Measurements from ENCODE around the gene IPO4. TPM values are rescaled to one million over a fixed set of nuclear protein-coding genes. Genes with fewer than 3 reads are reported as not detected.
"Not testable (repeated sequence)": the region's sequence is repeated elsewhere in the genome, so short reads cannot be mapped to it uniquely, and the experiment has no call there.

The IPO4 gene
- total RNA-seq, 3 donors from 2014 or later: 265 to 293 (median 265) TPM

GRCh38 chr14:24226473-24226872, 37.9 kb upstream of the IPO4 start:
- Mint-ChIP-seq H3K4me1 (ENCODE audit: low read depth) (peaks cover 29% of the 10 kb centered on the region), H3K4me3 (no peak overlapping the region), H3K9me3 (no peaks in the 10 kb centered on the region), H3K36me3 (ENCODE audit: insufficient read depth) (peaks cover 11% of the 10 kb centered on the region), H3K27me3 (ENCODE audit: low read depth) (no peaks in the 10 kb centered on the region)
- DNase-seq: no peak
- no peak for ATAC-seq

GRCh38 chr14:24224618-24225071, 36.0 kb upstream of the IPO4 start:
- Mint-ChIP-seq H3K27me3 (ENCODE audit: low read depth) (no peaks in the 10 kb centered on the region), H3K36me3 (ENCODE audit: insufficient read depth) (peaks cover 12% of the 10 kb centered on the region), H3K9me3 (no peaks in the 10 kb centered on the region), H3K4me3 (no peak overlapping the region), H3K4me1 (ENCODE audit: low read depth) (peaks cover 22% of the 10 kb centered on the region)
- ATAC-seq (no peak), DNase-seq (no peak)

GRCh38 chr14:24222987-24223386, 34.4 kb upstream of the IPO4 start:
- peaks cover 22% of the 10 kb centered on the region for H3K4me1 Mint-ChIP-seq (ENCODE audit: low read depth)
- H3K27me3 Mint-ChIP-seq (ENCODE audit: low read depth); H3K4me3 Mint-ChIP-seq; DNase-seq; H3K9me3 Mint-ChIP-seq; ATAC-seq: not testable (repeated sequence)
- H3K36me3 Mint-ChIP-seq (ENCODE audit: insufficient read depth): peaks cover 14% of the 10 kb centered on the region

- H3K9me3 Mint-ChIP-seq: no peaks in the 10 kb centered on the region
- no peaks in the 10 kb centered on the region for H3K27me3 Mint-ChIP-seq (ENCODE audit: low read depth)
- peaks cover 12% of the 10 kb centered on the region for H3K36me3 Mint-ChIP-seq (ENCODE audit: insufficient read depth)
- no peak for ATAC-seq
- peaks cover 21% of the 10 kb centered on the region for H3K4me1 Mint-ChIP-seq (ENCODE audit: low read depth)
- no peak for DNase-seq
- no peak overlapping the region for H3K4me3 Mint-ChIP-seq
Measured at GRCh38 chr14:24219521-24219920, 30.9 kb upstream of the IPO4 start.

- H3K36me3 Mint-ChIP-seq (ENCODE audit: insufficient read depth): peaks cover 10% of the 10 kb centered on the region
- no peak for ATAC-seq
- H3K4me1 Mint-ChIP-seq (ENCODE audit: low read depth): peaks cover 23% of the 10 kb centered on the region
- no peak overlapping the region for H3K4me3 Mint-ChIP-seq
- no peaks in the 10 kb centered on the region for H3K9me3 Mint-ChIP-seq
- no peak for DNase-seq
- H3K27me3 Mint-ChIP-seq (ENCODE audit: low read depth): no peaks in the 10 kb centered on the region
Measured at GRCh38 chr14:24219080-24219479, 30.5 kb upstream of the IPO4 start.

- DNase-seq; H3K9me3 Mint-ChIP-seq; H3K27me3 Mint-ChIP-seq (ENCODE audit: low read depth); H3K4me3 Mint-ChIP-seq; ATAC-seq: not testable (repeated sequence)
- peaks cover 10% of the 10 kb centered on the region for H3K36me3 Mint-ChIP-seq (ENCODE audit: insufficient read depth)
- peaks cover 40% of the 10 kb centered on the region for H3K4me1 Mint-ChIP-seq (ENCODE audit: low read depth)
Measured at GRCh38 chr14:24216876-24217275, 28.3 kb upstream of the IPO4 start.

- Mint-ChIP-seq H3K9me3 (no peaks in the 10 kb centered on the region), H3K4me1 (ENCODE audit: low read depth) (peaks cover 46% of the 10 kb centered on the region), H3K36me3 (ENCODE audit: insufficient read depth) (peaks cover 14% of the 10 kb centered on the region), H3K27me3 (ENCODE audit: low read depth) (no peaks in the 10 kb centered on the region), H3K4me3 (peak overlapping the region; percentile 90)
- DNase-seq (no peak), ATAC-seq (no peak)
Measured at GRCh38 chr14:24216345-24216699, 27.7 kb upstream of the IPO4 start.

- ATAC-seq (peak; percentile 73 to 76), DNase-seq (peak; percentile 79)
- Mint-ChIP-seq H3K36me3 (ENCODE audit: insufficient read depth) (peaks cover 15% of the 10 kb centered on the region), H3K27me3 (ENCODE audit: low read depth) (no peaks in the 10 kb centered on the region), H3K4me3 (peak within 1 kb of the TSS; percentile 90), H3K9me3 (no peaks in the 10 kb centered on the region), H3K4me1 (ENCODE audit: low read depth) (peaks cover 47% of the 10 kb centered on the region)
Measured at GRCh38 chr14:24215495-24216344, 27.1 kb upstream of the IPO4 start, which contains the start of gene MDP1. MDP1 (minus strand) TSS chr14:24216066; CDS start chr14:24215955, 111 bp downstream.

GRCh38 chr14:24213866-24214662, 25.4 kb upstream of the IPO4 start:
- no peak for DNase-seq
- H3K4me3 Mint-ChIP-seq: peak overlapping the region; percentile 90
- H3K4me1 Mint-ChIP-seq (ENCODE audit: low read depth): peaks cover 52% of the 10 kb centered on the region
- H3K27me3 Mint-ChIP-seq (ENCODE audit: low read depth): no peaks in the 10 kb centered on the region
- peaks cover 27% of the 10 kb centered on the region for H3K36me3 Mint-ChIP-seq (ENCODE audit: insufficient read depth)
- no peak for ATAC-seq
- no peaks in the 10 kb centered on the region for H3K9me3 Mint-ChIP-seq

- ATAC-seq: peak; percentile 84 to 86
- peaks cover 55% of the 10 kb centered on the region for H3K4me1 Mint-ChIP-seq (ENCODE audit: low read depth)
Measured at GRCh38 chr14:24212924-24213865, 24.6 kb upstream of the IPO4 start, which contains the start of gene CHMP4A. CHMP4A (minus strand) TSS chr14:24213488; CDS start chr14:24213439, 49 bp downstream.

GRCh38 chr14:24211311-24211710, 22.7 kb upstream of the IPO4 start:
- no peaks in the 10 kb centered on the region for H3K9me3 Mint-ChIP-seq
- H3K36me3 Mint-ChIP-seq (ENCODE audit: insufficient read depth): peaks cover 39% of the 10 kb centered on the region
- ATAC-seq (no peak), DNase-seq (no peak)
- H3K4me1 Mint-ChIP-seq (ENCODE audit: low read depth): peaks cover 63% of the 10 kb centered on the region
- H3K27me3 Mint-ChIP-seq (ENCODE audit: low read depth): no peaks in the 10 kb centered on the region
- H3K4me3 Mint-ChIP-seq: peak overlapping the region; percentile 90

More at GRCh38 chr14:24212924-24213865, 24.6 kb upstream of the IPO4 start, which contains the start of gene CHMP4A:
- Mint-ChIP-seq H3K9me3 (no peaks in the 10 kb centered on the region), H3K27me3 (ENCODE audit: low read depth) (no peaks in the 10 kb centered on the region), H3K4me3 (peak within 1 kb of the TSS; percentile 90), H3K36me3 (ENCODE audit: insufficient read depth) (peaks cover 27% of the 10 kb centered on the region)
- DNase-seq: peak; percentile 92

- Mint-ChIP-seq H3K4me3 (no peak overlapping the region), H3K4me1 (ENCODE audit: low read depth) (peaks cover 42% of the 10 kb centered on the region), H3K36me3 (ENCODE audit: insufficient read depth) (peaks cover 53% of the 10 kb centered on the region), H3K9me3 (no peaks in the 10 kb centered on the region), H3K27me3 (ENCODE audit: low read depth) (no peaks in the 10 kb centered on the region)
- DNase-seq: no peak
- no peak for ATAC-seq
Measured at GRCh38 chr14:24207625-24208024, 19.0 kb upstream of the IPO4 start.

- H3K36me3 Mint-ChIP-seq (ENCODE audit: insufficient read depth): peaks cover 56% of the 10 kb centered on the region
- H3K9me3 Mint-ChIP-seq: no peaks in the 10 kb centered on the region
- H3K4me1 Mint-ChIP-seq (ENCODE audit: low read depth): peaks cover 39% of the 10 kb centered on the region
- H3K4me3 Mint-ChIP-seq: no peak overlapping the region
- ATAC-seq (no peak), DNase-seq (no peak)
- no peaks in the 10 kb centered on the region for H3K27me3 Mint-ChIP-seq (ENCODE audit: low read depth)
Measured at GRCh38 chr14:24207104-24207551, 18.5 kb upstream of the IPO4 start.

Measured in activated T-cell treated with anti-CD3 and anti-CD28 coated beads, Interleukin-2, amount 50 U/mL, for 4 hours (primary cell).